Fibroblast of gingiva (primary cell): ENCODE measurements around the gene HYAL1.
"Not testable (repeated sequence)": the region's sequence is repeated elsewhere in the genome, so short reads cannot be mapped to it uniquely, and the experiment has no call there.

ENCODE experiments used
- DNase-seq: peaks from one replicate; pipeline ENCODE4 v3.0.0-alpha.2; 2011; ENCODE audit warnings: low read depth

HYAL1 gene

GRCh38 chr3:50318615-50319014, 15.2 kb upstream of the HYAL1 start:
- DNase-seq, result no peak

DNA sequence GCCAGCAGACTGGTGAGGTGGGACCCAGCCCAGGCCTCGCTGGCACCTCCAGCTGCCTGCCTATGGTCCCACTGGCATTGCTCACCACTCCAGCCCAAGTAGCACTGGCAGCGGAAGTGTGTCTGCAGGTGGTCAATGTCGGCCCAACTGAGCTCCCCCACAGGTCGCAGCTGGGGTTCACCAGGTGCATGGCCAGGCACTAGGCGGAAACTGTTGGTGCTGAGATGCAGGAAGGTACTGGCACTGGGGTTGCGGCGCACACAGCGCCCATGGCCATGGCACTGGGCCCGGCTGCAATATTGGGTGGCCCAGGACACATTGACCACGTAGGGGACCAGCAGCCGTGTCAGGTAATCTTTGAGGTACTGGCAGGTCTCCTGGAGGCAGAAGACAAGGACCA, 14.8 kb upstream of the HYAL1 start:
- no peak for DNase-seq

GRCh38 chr3:50317300-50317699, 13.9 kb upstream of the HYAL1 start:
- DNase-seq, result no peak

DNA sequence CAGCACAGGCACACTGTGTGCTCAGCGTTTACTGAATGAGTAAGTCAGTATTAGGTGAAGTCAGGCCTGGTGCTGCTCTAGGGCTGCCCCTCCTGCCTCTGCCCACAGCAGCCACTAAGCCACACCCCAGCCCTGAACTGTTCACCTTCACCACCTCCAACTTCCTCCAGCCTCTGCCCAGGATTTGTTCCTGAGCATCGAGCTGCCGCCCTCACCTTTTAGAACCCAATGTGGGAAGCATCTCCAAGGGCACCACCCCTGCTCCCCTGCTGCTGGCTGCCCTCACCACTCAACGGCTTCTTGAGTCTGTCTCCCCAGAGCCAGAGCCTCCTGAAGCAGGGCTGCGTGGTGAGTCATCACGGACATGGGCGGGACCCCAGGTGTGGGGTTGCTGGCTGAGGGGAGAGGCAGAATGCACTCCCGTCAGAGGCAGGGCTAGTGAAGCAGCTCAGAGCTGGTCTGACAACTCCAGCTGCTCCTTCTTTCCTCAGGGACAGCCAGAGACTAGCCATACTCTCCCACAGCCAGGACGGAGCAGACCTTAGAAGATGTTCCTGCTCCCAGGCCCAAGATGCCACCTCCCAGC, 13.4 kb upstream of the HYAL1 start:
- DNase-seq, result no peak

DNA sequence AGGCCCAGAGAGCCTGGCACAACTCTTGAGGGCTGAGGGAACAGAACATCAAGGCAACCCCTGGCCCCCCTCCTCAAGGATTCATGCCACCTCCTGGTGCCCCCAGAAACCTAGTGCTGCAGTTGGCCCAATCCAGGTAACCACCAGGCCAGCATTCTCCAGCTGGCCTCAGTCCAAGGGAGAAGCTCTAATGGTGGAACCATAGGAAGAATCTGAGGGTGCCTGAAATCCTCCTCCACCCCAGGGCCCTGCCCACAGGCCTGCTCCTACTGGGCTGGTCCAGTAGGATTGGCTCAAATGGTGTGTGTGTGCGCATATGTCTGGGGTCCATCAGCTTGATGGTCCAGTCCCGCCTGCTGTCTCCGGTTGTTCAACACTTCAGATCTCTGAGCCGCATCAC, 11.4 kb upstream of the HYAL1 start:
- no peak for DNase-seq

DNA sequence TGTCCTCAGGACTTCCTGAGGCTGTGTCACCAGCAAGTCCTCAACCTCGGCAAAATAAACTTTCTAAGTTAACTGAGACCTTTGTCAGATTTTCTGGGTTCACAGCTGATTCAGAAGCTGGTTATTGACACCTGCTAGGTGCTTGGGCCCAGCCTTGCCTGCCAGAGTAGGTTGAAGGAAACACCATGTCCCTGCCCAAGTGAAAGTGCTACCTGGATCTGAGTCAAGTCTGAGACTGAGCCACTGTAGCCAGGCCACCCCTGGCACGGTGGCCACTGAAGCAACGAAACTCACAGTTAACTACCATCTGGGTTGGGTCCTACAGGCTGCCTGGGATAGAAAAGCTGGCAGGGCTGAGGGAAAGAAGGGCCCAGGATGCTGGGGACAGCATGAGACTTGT, 11.0 kb upstream of the HYAL1 start:
- no peak for DNase-seq

DNA sequence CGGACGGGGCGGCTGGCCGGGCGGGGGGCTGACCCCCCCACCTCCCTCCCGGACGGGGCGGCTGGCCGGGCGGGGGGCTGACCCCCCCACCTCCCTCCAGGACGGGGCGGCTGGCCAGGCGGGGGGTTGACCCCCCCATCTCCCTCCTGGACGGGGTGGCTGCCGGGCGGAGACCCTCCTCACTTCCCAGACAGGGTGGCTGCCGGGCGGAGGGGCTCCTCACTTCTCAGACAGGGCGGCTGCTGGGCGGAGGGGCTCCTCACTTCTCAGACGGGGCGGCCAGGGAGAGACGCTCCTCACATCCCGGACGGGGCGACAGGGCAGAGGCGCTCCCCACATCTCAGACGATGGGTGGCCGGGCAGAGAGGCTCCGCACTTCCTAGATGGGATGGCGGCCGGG, 8.7 kb upstream of the HYAL1 start:
- not testable (repeated sequence) for DNase-seq

GRCh38 chr3:50304601-50305000, 1.2 kb upstream of the HYAL1 start:
- DNase-seq, result no peak

DNA sequence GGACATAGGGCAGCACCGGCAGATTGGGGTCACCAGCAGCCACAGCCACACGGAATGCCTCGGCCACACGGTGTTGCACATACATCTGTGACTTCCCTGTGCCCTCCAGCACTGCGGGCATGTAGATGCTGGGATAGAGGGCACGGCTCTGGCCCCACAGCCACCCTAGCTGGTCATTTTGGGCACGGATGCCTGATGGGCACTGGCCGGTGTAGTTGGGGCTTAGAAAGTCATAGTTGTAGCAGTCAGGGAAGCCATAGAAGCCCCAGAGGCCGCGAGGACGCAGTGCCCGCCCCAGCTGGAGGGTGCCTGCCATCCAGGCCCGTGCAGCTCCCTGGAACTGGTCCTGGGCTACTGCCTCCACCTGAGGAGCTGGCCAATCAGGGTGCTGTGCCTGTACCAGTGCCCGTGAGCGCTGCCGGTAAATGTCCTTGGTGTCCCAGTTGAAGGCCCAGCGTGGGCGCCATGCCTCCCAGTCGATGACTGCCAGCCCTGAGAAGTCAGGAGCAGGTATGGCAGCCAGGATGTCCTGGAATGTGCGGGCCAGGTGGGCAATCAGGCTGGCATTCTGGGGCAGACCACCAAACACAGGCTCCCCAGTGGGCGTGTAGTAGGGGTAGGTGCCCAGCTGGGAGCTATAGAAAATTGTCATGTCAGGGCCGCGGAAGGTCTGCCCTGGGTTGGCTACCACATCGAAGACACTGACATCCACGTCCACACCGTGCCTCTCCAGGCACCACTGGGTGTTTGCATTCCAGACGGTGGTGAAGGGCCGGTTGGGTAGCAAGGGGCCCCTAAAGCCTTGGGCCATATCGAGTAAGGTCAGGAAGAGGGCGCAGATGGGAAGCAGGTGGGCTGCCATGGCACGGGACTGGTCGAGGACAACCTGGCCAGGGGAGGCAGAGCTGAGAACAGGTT, 1.0 kb downstream of the HYAL1 start:
- DNase-seq, result no peak

GRCh38 chr3:50300681-50301254, 2.6 kb downstream of the HYAL1 start:
- DNase-seq, result no peak

DNA sequence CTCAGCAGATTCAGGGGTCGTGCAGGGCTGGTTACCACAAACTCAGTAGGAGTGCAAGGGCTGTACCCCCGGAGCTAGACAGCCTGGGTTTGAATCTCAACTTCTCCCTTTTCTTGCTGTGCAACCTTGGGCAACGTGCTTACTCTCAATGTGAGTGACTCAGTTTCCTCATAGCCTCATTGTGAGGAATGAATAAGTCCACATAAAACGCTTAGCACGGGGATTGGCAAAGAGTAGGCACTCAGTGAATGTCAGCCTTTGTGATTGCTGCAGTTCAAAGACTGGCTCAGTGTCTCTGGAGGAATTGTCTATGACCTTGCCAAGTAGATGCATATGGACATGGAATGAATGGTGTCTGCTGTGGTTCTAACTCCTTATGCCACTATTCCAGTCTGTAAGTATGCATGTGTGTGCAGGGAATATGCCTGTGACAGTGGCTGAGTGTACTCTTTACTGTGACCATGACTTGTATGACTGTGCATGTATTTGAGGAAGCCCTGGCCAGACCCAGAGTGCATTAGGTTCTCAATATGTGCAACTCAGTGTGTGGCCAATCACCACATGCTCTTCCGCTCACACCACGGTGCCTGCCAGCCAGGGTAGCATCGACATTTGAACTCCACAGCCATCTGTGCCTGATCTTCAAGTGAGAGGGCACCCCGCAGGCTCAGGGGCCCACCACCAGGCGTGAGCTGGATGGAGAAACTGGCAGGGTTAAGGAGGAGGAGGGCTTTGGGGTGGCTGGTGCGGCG, 3.3 kb downstream of the HYAL1 start:
- peak; percentile 67 for DNase-seq

GRCh38 chr3:50299638-50299928, 3.8 kb downstream of the HYAL1 start:
- DNase-seq, result no peak

GRCh38 chr3:50298836-50299637, 4.3 kb downstream of the HYAL1 start, which contains the start of the genes HYAL3 and NAA80:
TSS of gene HYAL3 (minus strand) at chr3:50299405. CDS start at chr3:50295602, 3,803 bp downstream.
TSS of gene NAA80 (minus strand) at chr3:50299405. CDS start at chr3:50297463, 1,942 bp downstream.
- DNase-seq, result peak; percentile 100

- DNase-seq, result no peak
These were observed 5.3 kb downstream of the HYAL1 start for GRCh38 chr3:50297896-50298725.

GRCh38 chr3:50297384-50297775, 6.0 kb downstream of the HYAL1 start:
- no peak for DNase-seq

GRCh38 chr3:50296721-50297383, 6.5 kb downstream of the HYAL1 start:
- no peak for DNase-seq

- DNase-seq, result no peak
These were observed 7.6 kb downstream of the HYAL1 start for GRCh38 chr3:50295553-50296431.

- DNase-seq, result no peak
These were observed 8.6 kb downstream of the HYAL1 start for GRCh38 chr3:50294492-50295403.
